NCI-H460 (cell line): Measurements from ENCODE around the gene GOLGA6L9. TPM values are rescaled to one million over a fixed set of nuclear protein-coding genes. Genes with fewer than 3 reads are reported as not detected.
"Not testable (repeated sequence)": the region's sequence is repeated elsewhere in the genome, so short reads cannot be mapped to it uniquely, and the experiment has no call there.

Experiments used
- DNase-seq: peaks from one replicate; pipeline ENCODE4 v3.0.0-alpha.2; 2016; ENCODE audit warnings: low read depth; ENCODE audit errors: extremely low read depth
- small RNA-seq, 2 experiments: library from RNA; depleted of rRNA; stranded (forward); fragments of <200 nt; gene quantifications; one replicate each; pipeline ENCODE3, GENCODE V24; 2014
- total RNA-seq: library from RNA; depleted of rRNA; stranded (reverse); fragments of >200 nt; shearing (Covaris generic); gene quantifications from 2 replicates; pipeline ENCODE4 v1.2.3, GENCODE V29; 2014; rRNA removed

GOLGA6L9 gene
- total RNA-seq, 1 experiment from 2014 or later = 5.4 TPM

DNA sequence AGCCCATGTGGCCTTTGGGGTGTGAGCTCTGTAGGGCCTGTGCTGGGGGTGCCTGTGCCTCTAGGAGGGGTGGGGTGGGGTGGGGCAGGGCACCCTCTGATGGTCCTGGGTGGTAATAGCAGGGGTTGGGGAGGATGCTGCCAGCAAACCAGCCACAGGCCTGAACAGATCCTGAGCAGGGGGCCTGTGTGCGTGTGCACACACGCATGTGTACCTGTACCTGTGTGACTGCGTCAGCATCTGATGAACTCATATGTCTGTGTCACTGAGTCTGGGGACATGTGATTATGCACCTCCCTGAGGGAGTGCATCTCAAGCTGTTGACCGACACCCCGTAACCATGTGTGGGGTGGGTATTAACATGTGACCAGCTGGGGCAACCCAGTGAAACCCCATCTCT, 36.0 kb downstream of the GOLGA6L9 start:
- not testable (repeated sequence) for DNase-seq

DNA sequence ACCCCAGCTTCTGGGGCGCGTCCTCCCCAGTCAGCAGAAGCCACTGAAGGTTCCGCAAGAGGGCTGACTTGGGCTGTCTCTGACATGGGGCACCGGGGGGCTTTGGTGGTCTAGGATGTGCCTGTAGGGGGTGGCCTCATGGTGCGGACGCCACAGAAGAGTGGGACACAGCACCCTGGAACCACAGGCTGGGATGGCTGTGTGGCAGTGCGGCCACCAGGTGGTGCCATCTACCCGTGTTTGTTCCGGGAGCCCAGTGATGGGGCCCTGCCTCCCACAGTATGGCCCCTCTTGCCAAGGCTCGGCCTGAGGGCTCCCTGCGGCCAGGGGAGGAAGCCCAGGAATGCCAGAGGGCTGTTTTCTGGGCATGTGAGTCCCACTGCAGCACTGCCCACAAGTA, 38.6 kb downstream of the GOLGA6L9 start:
- not testable (repeated sequence) for DNase-seq

DNA sequence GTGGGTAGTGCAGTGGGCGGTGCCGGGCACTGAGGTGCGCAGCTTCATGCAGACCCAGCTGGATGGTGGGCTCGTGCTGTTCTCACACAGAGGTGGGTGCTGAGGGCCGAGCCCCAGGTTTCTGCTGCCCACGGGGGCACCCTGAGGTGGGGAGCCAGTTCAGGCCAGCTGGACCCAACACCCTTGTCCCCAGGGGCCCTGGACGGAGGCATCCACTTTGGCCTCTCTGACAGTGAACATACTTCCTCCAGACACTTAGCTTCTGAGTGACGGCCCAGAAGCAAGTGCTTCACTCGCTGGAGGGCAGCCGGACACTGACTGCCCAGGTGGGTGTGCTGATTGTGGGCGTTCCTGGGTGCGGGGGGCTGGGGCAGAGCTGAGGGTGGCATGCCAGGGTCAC, 39.8 kb downstream of the GOLGA6L9 start:
- DNase-seq = not testable (repeated sequence)

DNA sequence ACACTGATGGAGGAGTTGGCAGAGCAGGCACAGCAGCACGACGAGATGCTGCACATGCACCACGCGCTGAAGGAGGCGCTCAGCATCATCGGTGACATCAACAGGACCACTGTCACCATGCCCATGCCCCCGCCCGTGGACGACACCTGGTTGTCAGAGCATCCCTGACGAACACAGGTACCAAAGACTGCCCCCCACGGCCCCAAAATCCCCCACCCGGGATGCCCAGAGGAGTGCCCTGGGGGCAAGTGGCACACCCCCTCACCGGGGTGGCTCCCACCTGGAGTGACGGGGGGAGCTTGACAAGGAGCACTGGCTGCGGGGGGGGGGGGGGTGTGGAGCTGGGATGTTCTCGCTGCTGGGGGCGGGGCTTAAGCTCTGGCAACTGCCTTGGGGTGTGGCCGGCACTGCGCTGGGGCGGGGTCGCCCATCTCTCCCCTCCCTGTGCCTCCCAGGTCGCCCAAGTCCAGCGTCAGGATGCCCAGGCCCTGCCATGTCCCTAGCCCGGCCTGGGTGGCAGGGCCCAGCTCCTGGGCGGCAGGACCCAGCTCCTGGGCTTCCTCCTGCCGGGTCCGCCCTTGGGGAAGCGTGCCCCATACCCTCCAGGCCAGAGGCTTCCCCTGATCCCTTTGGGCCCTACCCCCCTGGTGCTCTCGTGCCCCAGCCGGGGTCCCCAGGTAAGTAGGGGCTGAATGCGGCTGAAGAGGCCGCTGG, 42.8 kb downstream of the GOLGA6L9 start:
- not testable (repeated sequence) for DNase-seq

DNA sequence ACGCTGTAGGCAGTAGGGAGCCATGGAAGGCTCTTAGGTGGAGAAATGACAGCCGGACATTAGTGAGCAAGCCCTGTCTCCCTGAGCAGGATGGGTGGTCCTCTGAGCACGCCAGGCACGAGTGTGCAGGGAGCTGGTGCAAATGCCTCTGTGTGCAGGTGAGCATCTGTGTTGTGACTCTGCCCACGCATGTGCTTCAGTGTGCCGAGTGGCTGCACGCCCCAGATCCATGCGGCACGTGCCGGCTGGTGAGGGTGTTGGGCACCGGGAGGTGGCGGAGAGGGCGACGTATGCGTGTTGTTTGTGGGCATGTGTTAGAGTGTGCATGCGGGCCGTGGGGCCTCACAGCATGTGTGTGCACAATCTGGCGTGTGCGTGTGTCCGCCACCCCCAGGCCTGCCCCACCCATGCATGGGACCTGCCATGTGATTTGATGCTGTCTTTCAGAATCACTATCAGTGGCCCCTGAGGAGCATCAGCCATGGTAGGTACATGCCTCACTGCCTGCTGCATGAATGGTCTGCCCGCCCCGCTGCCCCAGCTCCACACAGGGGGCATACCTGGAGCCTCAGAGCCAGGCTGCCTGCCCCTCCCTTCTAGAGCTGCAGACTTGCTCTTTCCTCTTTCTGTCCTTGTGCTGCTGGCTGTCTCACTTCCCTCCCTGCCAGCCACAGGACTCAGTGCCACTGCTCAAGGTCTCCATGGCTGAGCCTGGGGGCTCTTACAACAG, 45.1 kb downstream of the GOLGA6L9 start:
- DNase-seq = not testable (repeated sequence)

DNA sequence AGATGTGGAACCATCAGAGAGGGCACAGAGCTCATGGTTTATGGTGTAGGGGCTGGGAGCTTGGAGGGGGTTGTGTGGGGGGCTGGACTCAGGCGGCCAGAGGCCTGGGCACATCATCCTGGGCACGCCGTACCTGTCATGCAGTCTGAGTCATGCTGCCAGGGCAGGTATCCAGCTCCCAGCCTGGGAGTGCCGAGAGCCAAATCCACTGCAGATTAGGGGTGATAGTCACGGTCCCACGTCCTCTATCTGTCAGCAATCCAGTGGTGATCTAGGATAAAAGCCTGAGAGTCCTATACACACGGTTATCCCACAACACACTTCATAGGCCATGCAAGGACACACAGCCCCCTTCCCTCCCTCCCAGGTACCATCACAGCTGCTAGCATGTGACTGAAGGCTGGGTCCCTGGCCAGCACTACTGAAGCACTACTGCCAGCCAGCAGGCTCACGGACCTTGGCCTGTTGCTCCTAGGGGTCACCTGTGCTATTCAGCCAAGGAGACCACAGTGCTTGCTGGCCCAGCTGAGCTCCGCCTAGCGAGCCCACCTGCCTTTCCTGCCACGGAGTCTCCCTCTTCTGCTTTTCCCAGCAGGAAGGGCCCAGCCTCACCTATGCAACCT, 45.8 kb downstream of the GOLGA6L9 start:
- not testable (repeated sequence) for DNase-seq

DNA sequence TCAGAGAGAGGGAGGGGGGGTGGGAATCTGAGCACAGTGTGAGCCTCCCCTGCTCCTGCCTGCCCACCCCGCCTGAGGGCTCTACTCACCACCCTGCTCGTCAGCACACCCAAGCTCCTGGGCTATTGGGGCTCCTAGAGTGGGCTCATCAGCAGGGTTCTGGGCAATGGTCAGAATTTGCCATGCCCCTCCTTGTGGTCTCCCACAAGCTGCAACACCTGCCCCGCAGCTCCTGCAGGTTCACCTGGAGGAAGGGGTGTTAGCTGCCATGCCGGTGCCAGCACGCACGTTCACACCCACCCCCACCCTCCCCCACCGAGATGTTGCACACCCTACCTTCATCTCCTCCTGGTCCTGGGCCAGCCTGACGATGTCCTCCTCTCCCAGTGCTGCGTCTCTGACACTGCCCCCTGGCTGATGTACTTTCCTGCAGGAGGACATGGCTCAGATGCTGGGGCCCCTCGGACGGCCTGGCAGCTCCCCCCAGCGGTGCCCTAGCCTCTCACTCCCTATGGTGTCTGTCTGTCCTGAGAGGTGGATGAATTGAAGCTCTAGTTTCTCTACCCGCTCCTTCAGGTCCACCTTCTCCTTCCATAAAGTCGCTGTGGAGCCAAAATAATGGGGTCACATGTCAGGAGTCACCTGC, 47.2 kb downstream of the GOLGA6L9 start:
- not testable (repeated sequence) for DNase-seq

DNA sequence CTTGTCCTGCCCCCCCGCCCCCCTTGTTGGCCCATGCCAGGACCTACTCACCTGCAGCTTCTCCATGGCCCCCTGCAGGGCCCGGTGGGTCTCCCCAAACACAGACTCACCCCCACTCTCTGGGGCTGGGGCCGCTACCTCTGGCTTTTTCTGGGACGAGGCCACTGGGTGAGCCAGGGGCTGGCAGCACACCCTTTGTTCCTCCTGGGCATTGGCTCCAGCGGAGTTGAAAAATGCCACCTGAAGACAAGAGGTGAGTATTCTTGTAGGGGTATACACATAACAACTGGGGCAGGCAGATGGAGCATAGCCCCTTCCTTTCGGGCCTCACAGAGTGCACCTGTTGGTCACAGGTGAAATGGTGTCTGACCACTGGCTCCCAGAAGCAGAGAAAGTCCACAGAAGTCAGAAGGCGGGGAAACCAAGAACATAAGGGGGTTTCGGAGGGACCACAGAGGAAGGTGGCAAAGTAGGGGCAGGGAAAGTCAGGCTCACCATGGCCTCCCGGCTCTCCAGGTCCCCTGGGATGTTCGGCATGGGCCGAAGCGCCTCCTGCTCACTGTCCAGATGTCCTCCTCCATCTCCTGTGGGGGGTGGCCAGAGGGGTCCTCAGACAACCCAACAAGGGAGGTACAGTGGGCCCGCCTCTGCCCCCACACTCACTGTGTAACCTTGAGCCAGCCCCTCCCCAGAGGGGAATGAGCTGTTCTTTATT, 47.9 kb downstream of the GOLGA6L9 start:
- not testable (repeated sequence) for DNase-seq

Small RNAs within 50 kb of the gene (small RNA-seq; reads per million reads assigned to genes)
- gene AC245033.3 = 0 reads per million in 2 experiments

Other genes with a start within 250 kb of the GOLGA6L9 start
- gene EFL1, start 167.1 kb upstream of the GOLGA6L9 start, total RNA-seq = 22.8 and 24.4 TPM in 2 replicates
- gene SAXO2, start 167.0 kb upstream of the GOLGA6L9 start, total RNA-seq = 1.9 TPM in 1 of 2 replicates, not detected in the other
- gene GOLGA6L10, start 80.3 kb upstream of the GOLGA6L9 start, total RNA-seq = 0.75 and 2.2 TPM in 2 replicates
- gene RPS17, start 110.6 kb downstream of the GOLGA6L9 start, total RNA-seq = 5,598 and 6,143 TPM in 2 replicates
- gene CPEB1, start 217.5 kb downstream of the GOLGA6L9 start, total RNA-seq = 1.6 and 2.2 TPM in 2 replicates